Measurements from ENCODE around the gene APOLD1. TPM values are rescaled to one million over a fixed set of nuclear protein-coding genes. Genes with fewer than 3 reads are reported as not detected.
"Not testable (repeated sequence)": the region's sequence is repeated elsewhere in the genome, so short reads cannot be mapped to it uniquely, and the experiment has no call there.

The APOLD1 gene
- total RNA-seq, 1 donor from 2014 or later, result 20.0 TPM

DNA sequence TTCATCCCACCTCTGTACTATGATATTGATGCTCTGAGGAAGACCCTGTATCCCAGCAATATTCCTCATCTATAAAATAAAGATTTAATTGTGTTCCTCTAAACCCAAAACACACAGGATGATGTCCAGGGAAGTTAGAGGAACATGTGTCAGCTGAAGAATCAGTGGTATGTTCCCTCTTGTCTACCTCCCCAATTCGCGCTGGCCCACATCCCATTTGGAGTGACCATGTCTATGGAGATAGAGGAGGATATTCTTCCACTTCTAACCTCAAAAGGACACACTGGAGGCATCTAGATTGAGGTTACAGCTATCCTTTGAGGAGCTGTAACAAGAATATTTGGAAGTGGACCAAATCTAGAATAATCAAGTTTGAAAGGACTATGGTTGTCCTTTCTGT lies 1.3 kb upstream of the APOLD1 start:
- DNase-seq (ENCODE audit: low spot score in 2 of 2) (no peak), FAIRE-seq (no peak)

DNA sequence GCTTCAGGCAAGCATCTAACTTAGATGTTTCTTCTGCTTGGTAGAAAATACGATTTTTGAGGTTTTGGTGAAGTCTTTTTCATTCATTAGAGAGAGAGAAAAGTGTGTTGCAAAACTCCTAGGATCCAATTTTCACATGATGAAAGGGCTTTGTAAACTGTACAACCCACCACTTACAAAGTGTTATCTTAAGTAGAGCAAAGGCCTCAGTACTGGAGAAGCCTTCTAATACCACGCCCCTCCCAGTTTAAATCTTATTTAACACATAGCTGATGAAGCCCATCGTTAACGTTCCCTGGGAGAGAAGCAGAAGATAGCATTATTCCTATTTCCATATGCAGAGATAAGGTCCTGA lies 869 bp downstream of the APOLD1 start:
- DNase-seq (ENCODE audit: low spot score in 2 of 2) (no peak), FAIRE-seq (no peak)

DNA sequence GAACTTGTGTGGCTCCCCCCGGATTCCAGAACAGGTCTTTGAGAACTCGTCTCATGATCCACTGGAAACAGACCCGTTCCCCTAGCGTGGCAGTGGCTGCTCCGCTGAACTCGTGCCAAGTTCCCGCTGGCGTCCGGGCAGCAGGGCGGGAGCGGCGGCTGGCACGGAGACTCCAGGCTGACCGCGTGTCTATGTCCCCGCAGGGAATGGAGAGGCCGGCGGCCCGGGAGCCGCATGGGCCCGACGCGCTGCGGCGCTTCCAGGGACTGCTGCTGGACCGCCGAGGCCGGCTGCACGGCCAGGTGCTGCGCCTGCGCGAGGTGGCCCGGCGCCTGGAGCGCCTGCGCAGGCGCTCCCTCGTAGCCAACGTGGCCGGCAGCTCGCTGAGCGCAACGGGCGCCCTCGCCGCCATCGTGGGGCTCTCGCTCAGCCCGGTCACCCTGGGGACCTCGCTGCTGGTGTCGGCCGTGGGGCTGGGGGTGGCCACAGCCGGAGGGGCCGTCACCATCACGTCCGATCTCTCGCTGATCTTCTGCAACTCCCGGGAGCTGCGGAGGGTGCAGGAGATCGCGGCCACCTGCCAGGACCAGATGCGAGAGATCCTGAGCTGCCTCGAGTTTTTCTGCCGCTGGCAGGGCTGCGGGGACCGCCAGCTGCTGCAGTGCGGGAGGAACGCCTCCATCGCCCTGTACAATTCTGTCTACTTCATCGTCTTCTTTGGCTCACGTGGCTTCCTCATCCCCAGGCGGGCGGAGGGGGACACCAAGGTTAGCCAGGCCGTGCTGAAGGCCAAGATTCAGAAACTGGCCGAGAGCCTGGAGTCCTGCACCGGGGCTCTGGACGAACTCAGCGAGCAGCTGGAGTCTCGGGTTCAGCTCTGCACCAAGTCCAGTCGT lies 1.5 kb downstream of the APOLD1 start:
- DNase-seq (ENCODE audit: low spot score in 2 of 2) (peak; percentile 80 to 85), FAIRE-seq (no peak)

DNA sequence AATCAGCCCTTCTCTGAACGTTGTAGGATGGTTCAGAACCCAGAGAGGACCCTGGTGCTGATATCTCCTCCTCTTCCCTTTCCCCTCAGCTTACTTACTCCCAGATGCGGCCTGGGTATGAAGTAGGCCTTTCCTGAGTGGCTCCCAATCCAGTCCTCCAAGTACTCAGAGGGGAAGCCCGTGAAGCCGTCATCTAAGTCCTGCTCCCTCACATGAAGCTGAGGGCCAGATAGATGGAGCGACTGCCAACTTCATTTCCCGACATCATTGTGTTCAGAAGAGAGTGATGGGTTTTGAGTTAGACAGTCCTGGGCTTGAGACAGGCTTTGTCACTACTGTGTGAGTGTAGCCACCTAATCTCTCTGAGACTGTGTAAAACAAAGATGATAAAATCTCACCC lies 2.7 kb downstream of the APOLD1 start:
- no peak for FAIRE-seq
- DNase-seq (ENCODE audit: low spot score in 2 of 2), result no peak

DNA sequence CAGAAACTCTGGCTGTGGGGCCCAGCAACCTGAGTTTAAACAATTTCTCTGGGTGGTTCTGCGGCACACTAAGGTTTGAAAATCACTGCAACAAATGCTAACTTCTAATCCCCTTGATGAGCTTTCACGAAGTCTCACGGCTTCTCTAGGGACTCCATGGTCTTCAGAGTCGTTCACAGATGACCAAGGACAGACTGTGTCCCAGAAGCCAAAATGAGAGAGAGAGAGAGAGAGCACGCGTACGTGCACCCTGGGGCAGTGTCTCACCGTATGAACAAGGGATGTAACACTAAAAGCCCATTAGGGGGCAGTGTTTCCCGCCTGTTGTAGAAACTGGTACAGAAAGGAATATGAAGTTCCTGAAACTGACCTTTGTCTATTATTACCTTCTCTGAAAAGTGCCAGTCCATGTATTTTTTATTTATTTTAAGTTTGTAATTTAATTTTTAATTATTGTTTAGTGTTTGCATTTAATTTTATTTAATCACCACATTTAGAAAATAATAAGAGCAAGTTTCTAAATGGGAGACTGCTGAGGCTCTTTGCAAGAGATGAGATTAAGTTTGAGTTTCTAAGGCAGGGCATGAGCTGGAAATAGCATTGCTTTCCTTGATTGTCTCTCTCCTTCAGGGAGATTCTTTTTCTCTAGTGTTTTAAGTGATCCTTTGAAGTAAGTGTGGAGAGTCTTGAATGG lies 3.4 kb downstream of the APOLD1 start:
- DNase-seq (ENCODE audit: low spot score in 2 of 2) (peak in 1 of 2 donors; percentile 47), FAIRE-seq (peak; percentile 30)

DNA sequence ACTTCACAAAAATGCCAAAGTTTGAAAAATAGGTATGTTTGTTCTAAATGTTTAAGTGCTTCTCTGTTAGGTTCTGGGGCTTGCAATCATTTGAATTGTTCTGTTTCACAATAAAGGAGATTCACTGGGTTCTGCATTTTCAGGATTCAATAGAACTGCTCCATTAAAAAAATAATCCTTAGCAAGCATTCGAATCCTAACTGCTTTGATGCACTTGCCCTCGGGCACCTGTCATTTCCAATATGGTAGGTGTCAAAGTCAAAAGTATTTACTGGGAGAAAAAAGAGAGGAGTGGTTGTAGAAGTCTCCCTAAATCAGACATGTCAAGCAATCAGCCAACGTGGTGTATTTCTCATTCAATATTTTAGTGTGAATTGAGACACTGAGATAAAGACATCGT lies 5.5 kb downstream of the APOLD1 start:
- FAIRE-seq, result no peak
- no peak for DNase-seq (ENCODE audit: low spot score in 2 of 2)

DNA sequence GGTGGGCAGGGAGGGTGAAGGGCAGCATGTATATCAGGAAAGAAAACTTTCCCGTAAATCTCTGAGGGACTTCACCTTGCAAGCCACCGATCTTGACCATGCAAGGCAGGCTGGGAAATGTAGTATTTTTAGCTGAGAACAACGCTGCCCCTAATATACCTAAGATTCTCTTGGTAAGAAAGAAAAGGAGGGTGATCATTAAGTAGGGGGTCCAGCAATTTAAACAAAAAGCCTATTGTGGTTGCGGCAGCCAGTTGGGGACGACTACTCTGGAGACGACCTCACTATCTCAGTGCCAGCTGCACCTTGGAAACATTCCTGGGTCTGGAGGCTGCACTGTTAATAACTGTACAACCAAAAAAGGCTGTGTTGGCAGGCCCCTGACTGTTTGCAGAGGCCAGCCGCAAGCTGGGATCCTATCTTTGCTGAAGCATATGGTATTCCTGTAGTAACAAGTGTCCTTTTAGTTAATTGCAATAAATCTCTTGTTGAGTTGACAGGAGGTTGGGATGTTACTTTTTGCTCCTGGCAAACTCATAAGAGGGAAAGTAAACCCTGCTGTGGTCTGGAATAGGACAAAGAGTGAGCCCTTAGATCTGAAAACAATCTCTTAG lies 6.4 kb downstream of the APOLD1 start:
- FAIRE-seq, result no peak
- DNase-seq (ENCODE audit: low spot score in 2 of 2), result no peak

DNA sequence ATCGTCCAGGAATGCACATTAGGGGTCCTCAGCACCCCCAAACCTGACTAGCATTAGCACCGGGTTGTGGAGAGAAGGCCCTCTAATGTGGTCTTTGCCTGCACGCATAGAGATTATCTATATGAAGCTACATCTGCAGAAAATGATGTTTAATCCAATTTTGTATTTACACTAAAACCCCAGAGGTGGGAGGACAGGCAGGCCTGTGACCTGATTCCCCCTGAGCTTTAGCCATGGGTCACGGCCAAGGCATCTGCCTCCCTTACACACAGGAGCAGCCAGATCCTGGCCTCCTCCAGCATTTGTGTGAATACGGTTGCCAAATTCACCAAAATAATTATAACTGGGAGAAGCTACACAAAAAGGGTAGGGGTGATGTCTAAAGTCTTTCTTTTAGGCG lies 7.0 kb downstream of the APOLD1 start:
- FAIRE-seq, result no peak
- DNase-seq (ENCODE audit: low spot score in 2 of 2), result no peak

DNA sequence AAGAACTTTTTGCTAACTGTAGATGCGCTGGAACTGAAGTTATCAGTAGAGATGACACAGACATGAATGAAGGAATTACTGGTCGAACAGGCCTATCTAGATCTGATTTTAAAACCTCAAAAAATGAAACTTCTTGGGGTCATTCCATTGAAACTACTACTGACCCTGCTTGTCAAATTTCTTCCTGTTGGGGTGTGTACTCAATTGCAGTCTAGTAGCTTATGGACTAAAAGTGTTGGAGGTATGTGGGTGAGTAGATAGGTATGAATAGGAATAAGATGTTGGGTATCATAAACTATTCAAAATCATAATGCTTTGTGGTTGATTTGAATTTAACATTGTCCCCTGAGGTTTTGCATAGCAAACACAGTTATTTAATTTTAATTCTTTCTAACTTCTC lies 9.2 kb downstream of the APOLD1 start:
- no peak for FAIRE-seq
- DNase-seq (ENCODE audit: low spot score in 2 of 2), result no peak

DNA sequence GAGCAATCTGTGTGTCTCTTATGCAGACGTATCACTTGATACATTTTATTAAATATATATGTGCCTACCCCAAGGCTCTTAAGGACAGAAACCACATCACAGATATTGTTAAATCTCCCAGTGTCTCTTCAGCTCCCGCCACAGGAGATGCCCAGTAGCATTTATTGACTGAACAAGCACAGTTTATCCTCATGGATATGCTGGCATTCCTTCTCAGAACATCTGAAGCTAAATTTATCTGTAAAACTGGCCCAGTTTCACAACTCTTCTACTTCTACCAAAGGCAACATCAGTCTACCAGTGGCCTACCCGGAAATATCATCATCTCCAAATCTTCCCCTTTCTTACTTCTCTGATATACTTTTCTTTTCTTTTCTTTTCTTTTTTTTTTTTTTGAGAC lies 10.7 kb downstream of the APOLD1 start:
- DNase-seq (ENCODE audit: low spot score in 2 of 2), result no peak
- no peak for FAIRE-seq

DNA sequence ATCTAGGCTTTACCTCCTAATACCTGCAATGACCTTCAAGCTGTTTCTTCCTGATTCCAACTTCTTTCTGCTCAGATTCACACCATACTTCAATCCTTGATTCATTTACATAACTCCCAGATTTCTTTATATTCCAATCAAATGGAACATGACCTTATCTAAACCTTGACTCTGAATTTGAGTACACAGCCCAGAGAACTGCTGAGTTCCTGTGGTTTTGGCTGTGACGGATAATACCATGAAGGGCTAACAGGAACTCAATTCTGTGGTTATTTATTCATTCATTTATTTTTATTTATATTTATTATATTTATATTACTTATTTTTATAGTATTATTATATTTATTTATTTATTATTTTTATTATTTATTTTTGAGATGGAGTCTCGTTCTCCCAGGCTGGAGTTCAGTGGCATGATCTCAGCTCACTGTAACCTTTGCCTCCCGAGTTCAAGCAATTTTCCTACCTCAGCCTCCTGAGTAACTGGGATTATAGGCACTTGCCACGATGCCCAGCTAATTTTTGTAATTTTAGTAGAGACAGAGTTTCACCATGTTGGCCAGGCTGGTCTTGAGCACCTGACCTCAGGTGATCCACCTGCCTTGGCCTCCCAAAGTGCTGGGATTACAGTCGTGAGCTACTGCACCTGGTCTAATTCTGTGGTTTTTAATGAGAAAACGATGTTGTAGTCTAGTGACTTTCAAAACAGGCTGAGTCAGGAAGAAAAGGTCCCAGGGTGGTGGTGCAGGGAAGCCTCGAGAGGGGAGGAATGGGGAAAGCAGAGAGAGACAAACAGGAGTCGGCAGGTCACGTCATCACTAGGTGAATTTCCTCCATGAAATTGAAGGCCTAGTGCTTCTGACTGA lies 11.7 kb downstream of the APOLD1 start:
- no peak for FAIRE-seq

DNA sequence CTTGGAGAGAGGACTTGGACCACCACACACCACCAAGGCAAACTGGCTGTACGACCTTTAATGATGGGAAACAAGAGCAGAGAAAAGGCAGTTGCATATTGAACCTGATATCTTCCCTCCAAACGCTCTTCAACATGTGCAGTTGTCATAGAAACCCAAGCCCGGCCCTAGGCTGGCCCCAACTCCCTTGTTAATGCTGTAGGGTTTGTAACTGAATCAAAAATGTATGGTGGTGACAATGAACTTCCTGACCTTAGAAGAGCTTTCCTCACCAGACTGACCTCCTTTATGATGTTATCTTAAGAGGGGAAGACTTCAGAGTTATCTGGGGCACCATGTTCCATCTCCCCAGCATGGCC lies 12.3 kb downstream of the APOLD1 start:
- FAIRE-seq, result no peak
- DNase-seq (ENCODE audit: low spot score in 2 of 2), result no peak

More for the DNA sequence above, 11.7 kb downstream of the APOLD1 start:
- DNase-seq (ENCODE audit: low spot score in 2 of 2), result no peak

DNA sequence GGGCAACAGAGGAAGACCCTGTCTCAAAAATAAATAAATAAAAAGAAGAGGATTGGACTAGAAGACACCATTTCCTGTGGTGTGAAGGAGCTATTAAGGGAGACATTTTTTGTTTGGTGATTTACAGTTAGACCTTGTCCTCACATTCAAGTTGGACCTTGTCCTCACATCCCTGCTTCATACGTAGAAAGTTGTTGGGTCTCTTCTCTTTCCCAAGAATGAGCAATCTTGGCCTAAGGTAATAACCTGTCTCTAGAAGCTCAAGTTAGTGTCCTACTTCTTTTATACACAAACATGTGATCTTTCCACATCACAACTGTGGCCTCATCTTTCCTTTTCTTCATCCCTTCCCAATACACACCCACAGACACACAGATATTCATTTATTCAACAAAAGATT lies 13.0 kb downstream of the APOLD1 start:
- no peak for FAIRE-seq
- DNase-seq (ENCODE audit: low spot score in 2 of 2), result no peak

DNA sequence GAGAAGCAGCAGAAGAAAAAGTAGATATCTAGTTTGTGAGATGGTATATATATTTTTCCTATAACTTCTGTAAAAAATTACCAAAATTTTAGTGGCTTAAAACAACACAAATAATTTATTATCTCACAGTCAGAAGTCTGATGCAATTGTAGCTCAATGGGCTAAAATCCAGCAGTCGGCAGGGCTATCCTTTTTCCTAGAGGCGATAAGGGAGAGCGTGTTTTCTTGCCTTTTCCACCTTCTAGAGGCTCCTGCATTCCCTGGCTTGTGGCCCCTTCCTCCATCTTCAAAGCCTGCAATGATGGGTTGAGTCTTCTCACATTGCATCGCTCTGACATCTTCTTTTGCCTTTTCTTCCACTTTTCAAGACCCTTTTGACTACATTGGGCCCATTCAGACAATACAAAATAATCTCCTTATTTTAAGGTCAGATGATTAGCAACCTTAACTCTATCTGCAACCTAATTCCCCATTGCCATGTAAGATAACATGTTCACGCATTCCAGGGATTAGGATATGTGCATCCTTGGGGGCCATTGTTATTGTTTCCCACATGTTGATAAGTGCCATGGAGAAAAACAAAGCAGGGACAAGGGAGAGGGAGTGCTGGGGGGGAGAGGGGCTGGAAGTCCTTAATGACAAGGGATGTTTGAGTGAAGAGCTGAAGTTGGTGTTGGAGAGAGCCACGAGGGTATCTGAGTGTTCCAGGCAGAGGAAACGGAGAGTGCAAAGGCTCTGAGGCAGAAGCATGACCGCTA lies 13.9 kb downstream of the APOLD1 start:
- no peak for DNase-seq (ENCODE audit: low spot score in 2 of 2)
- no peak for FAIRE-seq

DNA sequence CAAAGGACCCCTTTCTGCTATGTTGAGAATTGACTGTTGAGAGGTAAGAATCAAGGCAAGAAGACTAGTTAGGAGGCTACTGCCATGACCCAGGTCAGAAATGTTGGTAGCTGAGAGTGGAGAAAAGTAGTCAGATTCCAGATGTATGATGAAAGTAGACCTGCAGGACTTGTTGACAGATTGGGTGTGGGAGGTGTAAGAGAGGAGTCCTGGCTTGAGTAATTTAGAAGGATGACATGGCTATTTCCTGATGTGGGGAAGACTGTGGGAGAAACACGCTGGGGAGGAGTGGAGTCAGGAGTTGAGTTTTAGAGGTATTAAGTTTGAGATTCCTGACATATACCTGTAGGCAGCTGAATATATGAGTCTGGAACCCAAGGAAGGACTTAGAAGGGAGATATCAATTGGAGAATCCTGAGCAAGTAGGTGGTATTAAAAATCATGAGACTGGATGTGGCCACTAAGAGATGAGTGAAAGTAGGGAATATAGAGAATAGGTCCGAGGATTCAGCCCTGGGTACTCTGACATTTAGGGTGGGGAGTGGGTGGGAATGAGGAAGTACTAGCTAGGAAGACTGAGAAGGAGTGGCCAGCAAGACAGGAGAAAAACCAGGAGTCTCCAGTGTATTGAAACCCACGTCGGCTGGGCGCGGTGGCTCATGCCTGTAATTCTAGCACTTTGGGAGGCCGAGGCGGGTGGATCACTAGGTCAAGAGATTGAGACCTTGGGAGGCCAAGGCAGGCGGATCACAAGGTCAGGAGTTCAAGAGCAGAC lies 15.1 kb downstream of the APOLD1 start:
- FAIRE-seq (no peak), DNase-seq (ENCODE audit: low spot score in 2 of 2) (no peak)

DNA sequence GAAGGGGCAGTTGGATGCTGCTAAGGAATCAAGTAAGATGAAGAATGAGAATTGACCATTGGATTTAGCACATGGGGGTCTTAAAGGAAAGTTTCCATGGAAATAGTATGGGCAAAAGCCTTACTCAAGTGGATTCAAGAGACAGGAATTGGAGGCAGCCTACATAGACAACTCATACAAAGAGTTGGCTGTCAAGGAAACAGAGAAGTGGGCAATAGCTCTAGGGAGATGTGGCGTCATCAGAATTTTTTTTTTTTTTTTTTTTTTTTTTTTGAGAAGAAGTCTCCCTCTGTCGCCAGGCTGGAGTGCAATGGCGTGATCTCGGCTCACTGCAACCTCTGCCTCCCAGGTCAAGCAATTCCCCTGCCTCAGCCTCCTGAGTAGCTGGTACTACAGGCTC lies 16.2 kb downstream of the APOLD1 start:
- DNase-seq (ENCODE audit: low spot score in 2 of 2); FAIRE-seq: not testable (repeated sequence)

DNA sequence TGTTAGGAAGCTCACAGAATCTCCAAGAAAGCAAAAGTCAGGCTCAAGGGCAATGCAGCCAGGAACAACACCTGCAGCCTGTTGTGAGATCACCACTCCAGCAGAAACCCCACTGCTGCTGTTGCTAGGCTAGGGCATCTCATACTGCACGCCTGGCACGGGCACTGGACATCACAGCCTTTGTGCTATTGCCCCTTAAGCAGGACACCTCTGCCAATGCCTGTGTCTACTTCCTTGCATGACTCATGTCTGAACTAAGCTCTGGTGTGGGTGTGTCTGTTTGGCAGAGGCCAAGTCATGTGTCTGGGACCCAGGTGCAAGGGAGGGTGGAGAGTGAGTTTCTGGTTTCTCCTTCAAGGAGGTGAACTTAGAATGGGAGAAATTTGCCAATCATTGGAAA lies 17.7 kb downstream of the APOLD1 start:
- FAIRE-seq (no peak), DNase-seq (ENCODE audit: low spot score in 2 of 2) (peak in 1 of 2 donors; percentile 44)

DNA sequence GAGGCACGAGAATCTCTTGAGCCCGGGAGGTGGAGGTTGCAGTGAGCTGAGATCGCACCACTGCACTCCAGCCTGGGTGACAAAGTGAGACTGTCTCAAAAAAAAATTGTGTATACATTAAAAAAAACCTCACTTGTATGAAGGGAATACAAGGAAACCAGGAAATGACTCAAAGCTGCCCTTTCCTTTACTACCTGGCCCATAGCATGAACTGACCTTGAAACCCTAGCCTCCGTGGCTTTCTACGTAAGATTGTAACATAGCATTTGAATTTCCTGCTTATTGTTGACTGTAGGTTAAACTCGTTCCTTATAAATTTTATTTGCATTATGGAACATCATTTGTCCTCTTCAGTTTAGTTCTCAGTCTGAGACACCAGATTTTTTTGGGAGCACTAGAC lies 18.6 kb downstream of the APOLD1 start:
- FAIRE-seq (no peak), DNase-seq (ENCODE audit: low spot score in 2 of 2) (no peak)

DNA sequence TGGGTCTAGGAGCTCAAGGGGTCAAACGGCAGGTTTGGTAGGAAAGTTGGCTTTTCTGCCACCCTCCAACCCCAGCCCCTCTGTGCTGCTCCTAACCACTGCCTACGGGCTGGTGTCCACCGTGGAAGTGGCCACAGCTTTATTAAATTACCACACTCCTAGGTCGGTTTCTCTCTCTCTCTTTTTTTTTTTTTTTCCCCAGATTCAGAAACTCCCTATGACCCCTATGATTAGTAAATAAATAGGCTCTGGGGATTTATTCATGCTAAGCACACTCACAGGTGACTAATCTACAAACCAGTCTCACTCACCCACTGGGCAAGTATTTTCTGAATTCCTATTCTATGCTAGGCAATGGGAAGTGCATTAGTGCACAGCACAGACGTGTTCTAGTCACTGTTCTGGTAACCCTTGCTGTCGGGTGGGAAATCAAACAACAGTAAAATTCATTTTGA lies 19.0 kb downstream of the APOLD1 start:
- FAIRE-seq, result no peak
- no peak for DNase-seq (ENCODE audit: low spot score in 2 of 2)

Data from frontal cortex (tissue), 4 donors.